WTC11 (cell line): Measurements from ENCODE around the gene EXPH5. TPM values are rescaled to one million over a fixed set of nuclear protein-coding genes. Genes with fewer than 3 reads are reported as not detected.

Experiments used
- ATAC-seq: fragments of 200-7000 bp; cut with Tn5 transposase; 2 replicates; pipeline ENCODE4 v1.10.0; 2021; ENCODE audit warnings: mild to moderate bottlenecking, moderate library complexity
- CTCF ChIA-PET: fragments of 300-600 bp; sonication (Branson Sonifier 250); formaldehyde crosslinking; loops from one replicate; lab custom pipeline; 2021; ENCODE audit warnings: antibody characterized with exemption; lab: Charles Lee
- POLR2A ChIA-PET: fragments of 350-600 bp; sonication (Branson Sonifier 250); formaldehyde crosslinking; loops from one replicate; lab custom pipeline; 2021; ENCODE audit warnings: antibody characterized with exemption; lab: Charles Lee
- DNase-seq: peaks from one replicate; pipeline ENCODE4 v3.0.0; 2021; ENCODE audit warnings: low spot score
- H3K27ac Mint-ChIP-seq: 2 replicates; pipeline ENCODE4 v1.8.0; 2021; ENCODE audit warnings: mixed read lengths
- H3K27me3 Mint-ChIP-seq: 2 replicates; pipeline ENCODE4 v1.8.0; 2021; ENCODE audit warnings: low read depth, mild to moderate bottlenecking, moderate library complexity, mixed read lengths
- H3K36me3 Mint-ChIP-seq: 2 replicates; pipeline ENCODE4 v1.8.0; 2021; ENCODE audit warnings: mixed read lengths
- H3K4me1 Mint-ChIP-seq: 2 replicates; pipeline ENCODE4 v1.8.0; 2022; ENCODE audit warnings: mixed read lengths
- H3K4me3 Mint-ChIP-seq: 2 replicates; pipeline ENCODE4 v1.8.0; 2021; ENCODE audit warnings: mild to moderate bottlenecking, moderate library complexity, mixed read lengths
- H3K9me3 Mint-ChIP-seq: 2 replicates; pipeline ENCODE4 v1.8.0; 2021; ENCODE audit warnings: mixed read lengths
- AFF4 ChIP-seq: sonication (generic); formaldehyde crosslinking; IDR thresholded peaks from 2 replicates; pipeline ENCODE4 v1.8.1; 2023; ENCODE audit warnings: mild to moderate bottlenecking, missing genetic modification reagents, borderline replicate concordance
- AR ChIP-seq: fragments of 250-450 bp; sonication (Bioruptor Pico); IDR thresholded peaks from 2 replicates; pipeline ENCODE4 v1.9.0; 2021; ENCODE audit warnings: mild to moderate bottlenecking
- ARID4B ChIP-seq: sonication (generic); formaldehyde crosslinking; IDR thresholded peaks from 2 replicates; pipeline ENCODE4 v1.8.0; 2023; ENCODE audit warnings: missing genetic modification reagents, mild to moderate bottlenecking, borderline replicate concordance
- ATF1 ChIP-seq: sonication (generic); formaldehyde crosslinking; IDR thresholded peaks from 2 replicates; pipeline ENCODE4 v1.8.1; 2023; ENCODE audit warnings: mild to moderate bottlenecking, moderate library complexity, missing genetic modification reagents
- CTCF ChIP-seq: fragments of 200-600 bp; IDR thresholded peaks from 2 replicates; pipeline ENCODE4 v1.8.0; 2022; ENCODE audit warnings: antibody characterized with exemption
- ESRRA ChIP-seq: sonication (generic); formaldehyde crosslinking; IDR thresholded peaks from 2 replicates; pipeline ENCODE4 v1.8.1; 2022; ENCODE audit warnings: mild to moderate bottlenecking, missing genetic modification reagents, borderline replicate concordance
- GABPB1 ChIP-seq: sonication (generic); formaldehyde crosslinking; IDR thresholded peaks from 2 replicates; pipeline ENCODE4 v1.8.1; 2023; ENCODE audit warnings: mild to moderate bottlenecking, missing genetic modification reagents
- GTF2I ChIP-seq: fragments of 250-450 bp; sonication (Bioruptor Pico); conservative IDR thresholded peaks from 2 replicates; pipeline ENCODE4 v1.4.0; 2021; ENCODE audit warnings: mild to moderate bottlenecking
- HMGA2 ChIP-seq: fragments of 250-450 bp; sonication (Bioruptor Pico); IDR thresholded peaks from 2 replicates; pipeline ENCODE4 v1.4.0; 2021; ENCODE audit warnings: mild to moderate bottlenecking, moderate library complexity
- MXD4 ChIP-seq: fragments of 250-450 bp; sonication (Bioruptor Pico); IDR thresholded peaks from 2 replicates; pipeline ENCODE4 v1.8.0; 2021; ENCODE audit warnings: mild to moderate bottlenecking, moderate library complexity, borderline replicate concordance
- OVOL2 ChIP-seq: fragments of 250-450 bp; sonication (Bioruptor Pico); IDR thresholded peaks from 2 replicates; pipeline ENCODE4 v1.9.0; 2021; ENCODE audit warnings: mild to moderate bottlenecking, borderline replicate concordance
- PRDM15 ChIP-seq: sonication (generic); formaldehyde crosslinking; IDR thresholded peaks from 2 replicates; pipeline ENCODE4 v1.8.0; 2022; ENCODE audit warnings: missing genetic modification reagents
- RORB ChIP-seq: fragments of 250-450 bp; sonication (Bioruptor Pico); IDR thresholded peaks from 2 replicates; pipeline ENCODE4 v1.9.0; 2021; ENCODE audit warnings: mild to moderate bottlenecking
- SMAD4 ChIP-seq: sonication (generic); formaldehyde crosslinking; IDR thresholded peaks from 2 replicates; pipeline ENCODE4 v1.8.0; 2022; ENCODE audit warnings: mild to moderate bottlenecking, missing genetic modification reagents
- SP1 ChIP-seq: sonication (generic); formaldehyde crosslinking; conservative IDR thresholded peaks from 2 replicates; pipeline ENCODE4 v1.8.1; 2022; ENCODE audit warnings: missing genetic modification reagents
- TEAD1 ChIP-seq: sonication (generic); formaldehyde crosslinking; IDR thresholded peaks from 2 replicates; pipeline ENCODE4 v1.8.0; 2022; ENCODE audit warnings: mild to moderate bottlenecking, missing genetic modification reagents
- ZBTB21 ChIP-seq: sonication (generic); formaldehyde crosslinking; IDR thresholded peaks from 2 replicates; pipeline ENCODE4 v1.8.1; 2023; ENCODE audit warnings: mild to moderate bottlenecking, missing genetic modification reagents, borderline replicate concordance
- ZNF121 ChIP-seq: sonication (generic); formaldehyde crosslinking; IDR thresholded peaks from 2 replicates; pipeline ENCODE4 v1.8.0; 2023; ENCODE audit warnings: missing genetic modification reagents
- ZNF232 ChIP-seq: sonication (generic); formaldehyde crosslinking; IDR thresholded peaks from 2 replicates; pipeline ENCODE4 v1.8.0; 2022; ENCODE audit warnings: mild to moderate bottlenecking, missing genetic modification reagents
- total RNA-seq: library from RNA; stranded (reverse); gene quantifications from 3 replicates; pipeline ENCODE4 v1.2.3, GENCODE V29; 2021

EXPH5 gene
- total RNA-seq, 1 experiment from 2014 or later = 11.2 TPM

GRCh38 chr11:108486828-108487227 is 106.7 kb downstream of the EXPH5 start:
- Mint-ChIP-seq H3K27ac (no peak overlapping the region), H3K9me3 (peaks cover 16% of the 10 kb centered on the region), H3K36me3 (peaks cover 43% of the 10 kb centered on the region), H3K4me1 (peaks cover 4% of the 10 kb centered on the region; the same call in 1 of the 2 replicates), H3K27me3 (no peaks in the 10 kb centered on the region), H3K4me3 (no peak overlapping the region)
- no peak for TF ChIP-seq PRDM15
- TF ChIP-seq ESRRA (CRISPR knock-in tag) = no peak
- no peak for TF ChIP-seq AFF4
- no peak for TF ChIP-seq ATF1 (CRISPR knock-in tag)
- no peak for TF ChIP-seq HMGA2 (CRISPR knock-in tag)
- TF ChIP-seq CTCF = no peak
- no peak for TF ChIP-seq TEAD1 (CRISPR knock-in tag)
- no peak for TF ChIP-seq AR (CRISPR knock-in tag)
- ATAC-seq (no peak), DNase-seq (no peak)
- POLR2A ChIA-PET = no interaction called here
- CTCF ChIA-PET = no interaction called here

GRCh38 chr11:108486331-108486730 is 107.2 kb downstream of the EXPH5 start:
- ATAC-seq (no peak), DNase-seq (no peak)
- Mint-ChIP-seq H3K36me3 (peaks cover 46% of the 10 kb centered on the region), H3K27ac (no peak overlapping the region), H3K4me1 (peaks cover 4% of the 10 kb centered on the region; the same call in 1 of the 2 replicates), H3K9me3 (peaks cover 16% of the 10 kb centered on the region), H3K27me3 (no peaks in the 10 kb centered on the region), H3K4me3 (no peak overlapping the region)
- POLR2A ChIA-PET = no interaction called here
- CTCF ChIA-PET = no interaction called here
- TF ChIP-seq SMAD4 = no peak
- no peak for TF ChIP-seq RORB (CRISPR knock-in tag)
- no peak for TF ChIP-seq ATF1 (CRISPR knock-in tag)
- no peak for TF ChIP-seq ZNF121 (CRISPR knock-in tag)
- TF ChIP-seq MXD4 (CRISPR knock-in tag) = no peak
- no peak for TF ChIP-seq GTF2I (CRISPR knock-in tag)
- no peak for TF ChIP-seq ZNF232 (CRISPR knock-in tag)
- TF ChIP-seq ZBTB21 (CRISPR knock-in tag) = no peak
- no peak for TF ChIP-seq OVOL2 (CRISPR knock-in tag)
- TF ChIP-seq GABPB1 (CRISPR knock-in tag) = no peak
- no peak for TF ChIP-seq ARID4B (CRISPR knock-in tag)
- no peak for TF ChIP-seq SP1 (CRISPR knock-in tag)
